Epithelial cell of proximal tubule (primary cell): ENCODE data around the gene POP7. TPM values are rescaled to one million over a fixed set of nuclear protein-coding genes. Genes with fewer than 3 reads are reported as not detected.
"Not testable (repeated sequence)": the region's sequence is repeated elsewhere in the genome, so short reads cannot be mapped to it uniquely, and the experiment has no call there.

Source experiments
- DNase-seq: peaks from one replicate; pipeline ENCODE4 v3.0.0-alpha.2; 2011; ENCODE audit warnings: low read depth
- H3K4me3 ChIP-seq: 2 replicates; pipeline ENCODE4 v1.5.1; 2011; ENCODE audit warnings: low read depth, mild to moderate bottlenecking, low read length
- total RNA-seq: library from RNA; depleted of rRNA; stranded (reverse); fragments of >200 nt; gene quantifications from 2 replicates; pipeline ENCODE4 v1.2.3, GENCODE V29; 2015
- TF ChIP-seq, protein P1 (sequence below): conservative IDR thresholded peaks from 2 replicates; pipeline ENCODE4 v1.5.1; 2012; ENCODE audit warnings: low read depth, mild to moderate bottlenecking, low read length

POP7 gene
- total RNA-seq, 1 donor from 2014 or later: 42.7 TPM

DNA sequence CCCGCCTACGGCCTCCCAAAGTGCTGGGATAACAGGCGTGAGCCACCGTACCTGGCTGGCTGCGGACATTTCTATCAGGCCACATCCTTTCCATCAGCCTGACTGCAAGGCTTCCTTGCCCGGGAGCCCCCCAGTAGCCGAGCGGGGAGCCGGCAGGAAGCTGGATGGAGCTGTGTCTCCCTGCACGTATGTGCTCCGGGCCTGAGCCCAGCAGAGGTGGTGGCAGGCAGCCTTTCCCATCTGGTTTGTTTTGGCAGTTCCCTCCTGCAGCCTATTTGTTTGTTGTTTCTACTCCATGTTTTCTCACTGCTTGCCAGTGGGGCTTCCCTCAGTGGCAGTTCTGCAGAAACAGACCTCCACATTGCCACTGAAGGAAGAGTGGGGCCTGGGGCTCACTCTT, 5.4 kb downstream of the POP7 start:
- no peak for DNase-seq
- H3K4me3 ChIP-seq: no peak overlapping the region
- TF ChIP-seq, protein P1, sequence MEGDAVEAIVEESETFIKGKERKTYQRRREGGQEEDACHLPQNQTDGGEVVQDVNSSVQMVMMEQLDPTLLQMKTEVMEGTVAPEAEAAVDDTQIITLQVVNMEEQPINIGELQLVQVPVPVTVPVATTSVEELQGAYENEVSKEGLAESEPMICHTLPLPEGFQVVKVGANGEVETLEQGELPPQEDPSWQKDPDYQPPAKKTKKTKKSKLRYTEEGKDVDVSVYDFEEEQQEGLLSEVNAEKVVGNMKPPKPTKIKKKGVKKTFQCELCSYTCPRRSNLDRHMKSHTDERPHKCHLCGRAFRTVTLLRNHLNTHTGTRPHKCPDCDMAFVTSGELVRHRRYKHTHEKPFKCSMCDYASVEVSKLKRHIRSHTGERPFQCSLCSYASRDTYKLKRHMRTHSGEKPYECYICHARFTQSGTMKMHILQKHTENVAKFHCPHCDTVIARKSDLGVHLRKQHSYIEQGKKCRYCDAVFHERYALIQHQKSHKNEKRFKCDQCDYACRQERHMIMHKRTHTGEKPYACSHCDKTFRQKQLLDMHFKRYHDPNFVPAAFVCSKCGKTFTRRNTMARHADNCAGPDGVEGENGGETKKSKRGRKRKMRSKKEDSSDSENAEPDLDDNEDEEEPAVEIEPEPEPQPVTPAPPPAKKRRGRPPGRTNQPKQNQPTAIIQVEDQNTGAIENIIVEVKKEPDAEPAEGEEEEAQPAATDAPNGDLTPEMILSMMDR: no peak

DNA sequence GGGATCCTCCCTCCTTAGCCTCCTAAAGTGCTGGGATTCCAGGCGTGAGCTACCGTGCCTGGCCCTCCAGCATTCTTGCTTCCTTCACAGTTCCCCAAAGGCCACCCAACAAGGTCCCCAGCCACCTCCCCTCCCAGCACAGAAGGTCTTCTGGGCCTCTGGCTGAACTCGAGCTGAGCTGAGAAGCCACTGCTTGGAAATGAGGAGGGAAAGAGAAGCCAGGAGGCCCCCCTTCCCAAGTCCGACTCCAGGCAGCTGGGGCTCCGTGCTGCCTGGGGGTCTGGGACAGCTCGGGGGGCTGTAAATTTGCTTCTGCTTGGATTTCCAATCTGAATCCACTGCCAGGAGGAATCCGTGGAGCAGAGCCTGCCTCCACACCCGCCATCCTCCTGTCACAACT, 8.8 kb downstream of the POP7 start:
- TF ChIP-seq, protein P1: no peak
- DNase-seq: no peak
- no peak overlapping the region for H3K4me3 ChIP-seq

DNA sequence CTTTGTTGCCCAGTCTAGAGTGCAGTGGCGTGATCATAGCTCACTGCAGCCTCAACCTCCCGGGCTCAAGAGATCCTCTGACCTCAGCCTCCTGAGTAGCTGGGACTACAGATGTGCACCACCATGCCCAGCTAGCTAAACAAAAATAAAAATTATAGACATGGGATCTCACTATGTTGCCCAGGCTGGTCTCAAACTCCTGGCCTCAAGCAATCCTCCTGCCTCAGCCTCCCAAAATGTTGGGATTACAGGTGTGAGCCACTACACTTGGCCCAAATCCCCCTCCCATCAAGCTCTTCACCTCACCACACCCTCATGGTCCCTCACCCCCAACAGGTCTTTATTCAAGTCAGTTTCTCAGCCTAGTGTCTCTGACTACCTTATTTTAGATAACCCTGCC, 11.2 kb downstream of the POP7 start:
- not testable (repeated sequence) for DNase-seq

DNA sequence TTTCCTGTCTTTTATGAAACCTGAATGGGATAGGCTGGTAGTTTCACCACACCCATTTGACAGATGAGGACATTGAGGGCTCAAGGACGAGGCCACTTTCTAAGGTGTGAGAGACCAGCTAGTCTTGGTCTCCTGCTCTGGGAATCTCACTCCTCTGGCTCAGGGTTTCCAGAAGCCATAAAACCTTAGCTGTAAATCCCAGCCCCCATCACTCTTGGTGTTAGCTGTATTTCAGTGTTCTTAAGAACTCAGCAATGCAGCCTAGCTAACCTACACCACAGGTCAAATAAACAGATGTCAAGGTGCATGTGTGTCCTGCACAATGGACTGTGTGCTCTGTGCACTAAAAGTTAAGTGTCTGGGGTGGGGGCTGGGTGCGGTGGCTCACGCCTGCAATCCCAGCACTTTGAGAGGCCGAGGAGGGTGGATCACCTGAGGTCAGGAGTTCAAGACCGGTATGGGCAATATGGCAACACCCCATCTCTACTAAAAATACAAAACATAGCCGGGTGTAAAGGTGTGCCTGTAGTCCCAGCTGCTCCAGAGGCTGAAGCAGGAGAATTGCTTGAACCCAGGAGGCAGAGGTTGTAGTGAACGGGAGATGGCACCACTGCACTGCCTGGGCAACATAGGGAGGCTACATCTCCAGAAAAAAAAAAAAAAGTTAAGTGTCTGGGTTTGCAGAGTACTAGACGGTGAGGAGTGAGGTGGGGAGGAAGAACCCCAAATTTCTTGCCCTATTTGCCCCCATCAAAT, 13.8 kb downstream of the POP7 start:
- no peak overlapping the region for H3K4me3 ChIP-seq
- TF ChIP-seq, protein P1: peak; percentile 28
- DNase-seq: no peak

More for the DNA sequence above, 11.2 kb downstream of the POP7 start:
- not testable (repeated sequence) for H3K4me3 ChIP-seq

DNA sequence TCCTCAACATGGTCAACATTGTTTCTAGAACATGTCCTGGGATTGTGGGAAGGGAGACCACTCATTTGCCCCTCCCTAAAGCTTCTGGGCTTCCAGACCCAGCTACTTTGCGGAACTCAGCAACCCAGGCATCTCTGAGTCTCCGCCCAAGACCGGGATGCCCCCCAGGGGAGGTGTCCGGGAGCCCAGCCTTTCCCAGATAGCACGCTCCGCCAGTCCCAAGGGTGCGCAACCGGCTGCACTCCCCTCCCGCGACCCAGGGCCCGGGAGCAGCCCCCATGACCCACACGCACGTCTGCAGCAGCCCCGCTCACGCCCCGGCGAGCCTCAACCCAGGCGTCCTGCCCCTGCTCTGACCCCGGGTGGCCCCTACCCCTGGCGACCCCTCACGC, 14.4 kb downstream of the POP7 start, which contains the start of gene EPO:
Gene EPO, plus strand, starts transcription at position 190 of the 392 bp plus-strand sequence. CDS start 513 bp downstream, outside the sequence.
- H3K4me3 ChIP-seq: no peak within 1 kb of the TSS
- TF ChIP-seq, protein P1: no peak
- DNase-seq: no peak

- TF ChIP-seq, protein P1: no peak
- no peak overlapping the region for H3K4me3 ChIP-seq
- no peak for DNase-seq
These were observed 15.0 kb downstream of the POP7 start for GRCh38 chr7:100720671-100721504.

- no peak for DNase-seq
- TF ChIP-seq, protein P1: no peak
These were observed 15.5 kb downstream of the POP7 start for GRCh38 chr7:100721505-100721812.

More at GRCh38 chr7:100721505-100721812, 15.5 kb downstream of the POP7 start:
- H3K4me3 ChIP-seq: no peak overlapping the region
